Keratinocyte (primary cell): ENCODE data around the gene YWHAH. TPM values are rescaled to one million over a fixed set of nuclear protein-coding genes. Genes with fewer than 3 reads are reported as not detected.

Source experiments
- DNase-seq: peaks from one replicate; pipeline ENCODE4 v3.0.0-alpha.2; 2011; ENCODE audit warnings: low read depth, missing footprints, low spot score
- FAIRE-seq: peaks from 2 replicates; lab custom pipeline; 2011; peaks lifted over from hg19 to GRCh38; lab: Jason Lieb, UNC
- H2AFZ ChIP-seq: 2 replicates; pipeline ENCODE4 v1.6.0; 2012; ENCODE audit warnings: low read length, control low read depth, inconsistent platforms; ENCODE audit not compliant: control insufficient read depth
- H3K27ac ChIP-seq: 2 replicates; pipeline ENCODE4 v1.5.1; 2011; ENCODE audit warnings: low read length; ENCODE audit not compliant: control insufficient read depth, insufficient read depth
- H3K27me3 ChIP-seq: 3 replicates; pipeline ENCODE4 v1.6.0; 2011; ENCODE audit warnings: low read length; ENCODE audit not compliant: control insufficient read depth, insufficient read depth; ENCODE audit errors: extremely low read depth
- H3K36me3 ChIP-seq, 2 experiments: 2 replicates in 1 of 2; 3 replicates in 1 of 2; pipeline ENCODE4 v1.5.1; 2011; ENCODE audit warnings: low read length in 2 of 2, mild to moderate bottlenecking in 1 of 2; ENCODE audit not compliant: control insufficient read depth in 2 of 2, insufficient read depth in 2 of 2; ENCODE audit errors: extremely low read depth in 1 of 2
- H3K4me1 ChIP-seq: 3 replicates; pipeline ENCODE4 v1.5.1; 2011; ENCODE audit warnings: low read length; ENCODE audit not compliant: control insufficient read depth, insufficient read depth; ENCODE audit errors: extremely low read depth
- H3K4me2 ChIP-seq: 3 replicates; pipeline ENCODE4 v1.6.0; 2011; ENCODE audit warnings: low read depth, low read length; ENCODE audit not compliant: control insufficient read depth, insufficient read depth; ENCODE audit errors: extremely low read depth
- H3K4me3 ChIP-seq, 3 experiments: fragments of 200-600 bp in 1 of 3; sonication (generic) in 1 of 3; 2 replicates in 2 of 3; 3 replicates in 1 of 3; pipeline ENCODE4 v1.5.1; 2011 to 2016; ENCODE audit warnings: low read length in 3 of 3, mild to moderate bottlenecking in 3 of 3, control low read depth in 2 of 3, inconsistent platforms in 1 of 3, low read depth in 1 of 3, mixed read lengths in 1 of 3, mixed run types in 1 of 3, moderate library complexity in 1 of 3; ENCODE audit not compliant: control insufficient read depth in 2 of 3, insufficient read depth in 2 of 3; ENCODE audit errors: extremely low read depth in 1 of 3
- H3K79me2 ChIP-seq: 2 replicates; pipeline ENCODE4 v1.6.0; 2012; ENCODE audit warnings: low read length; ENCODE audit not compliant: control insufficient read depth, insufficient read depth
- H3K9ac ChIP-seq: 3 replicates; pipeline ENCODE4 v1.6.0; 2011; ENCODE audit warnings: low read length; ENCODE audit not compliant: control insufficient read depth, insufficient read depth; ENCODE audit errors: extremely low read depth
- H3K9me1 ChIP-seq: 3 replicates; pipeline ENCODE4 v1.6.0; 2011; ENCODE audit warnings: low read length; ENCODE audit not compliant: control insufficient read depth, insufficient read depth; ENCODE audit errors: extremely low read depth
- H3K9me3 ChIP-seq: 2 replicates; pipeline ENCODE4 v1.5.1; 2012; ENCODE audit warnings: low read depth, low read length; ENCODE audit not compliant: control insufficient read depth
- H4K20me1 ChIP-seq: 3 replicates; pipeline ENCODE4 v1.6.0; 2011; ENCODE audit warnings: low read length; ENCODE audit not compliant: control insufficient read depth, insufficient read depth; ENCODE audit errors: extremely low read depth
- EZH2 ChIP-seq: IDR thresholded peaks from one replicate; pipeline ENCODE4 v1.6.1; 2012; ENCODE audit warnings: inconsistent platforms, mild to moderate bottlenecking, low read length, moderate library complexity
- dilution Hi-C: fragments of 300-500 bp; cut with MboI; formaldehyde crosslinking; loops from one replicate; pipeline ENCODE4 v1.7.0; 2020; ENCODE audit warnings: low sequenced_read_pairs; ENCODE audit not compliant: extremely low pct_ligation_motif_present
- polyA plus RNA-seq, 5 experiments: library from polyadenylated mRNA; depleted of rRNA in 3 of 5; stranded (reverse) in 3 of 5; stranded (forward) in 1 of 5; unstranded in 1 of 5; fragments of >200 nt; gene quantifications; 1 replicate in 1 of 5; 2 replicates in 3 of 5; 3 replicates in 1 of 5; pipeline versions ENCODE4 v1.2.1 to v1.2.3, GENCODE V29; 2011 to 2012; ENCODE audit warnings: missing spikeins in 2 of 5, low read depth in 1 of 5, low replicate concordance in 1 of 5
- TF ChIP-seq, protein P1 (sequence below), 3 experiments: IDR thresholded peaks in 1 of 3; conservative IDR thresholded peaks in 1 of 3; optimal IDR thresholded peaks in 1 of 3; 2 replicates in 2 of 3; 3 replicates in 1 of 3; pipeline versions ENCODE3 to v1.5.1; 2011; ENCODE audit warnings: low read length in 3 of 3, mild to moderate bottlenecking in 3 of 3, moderate library complexity in 2 of 3, control low read depth in 1 of 3, inconsistent platforms in 1 of 3; ENCODE audit not compliant: insufficient read depth in 2 of 3; ENCODE audit errors: extremely low read depth in 1 of 3

Gene YWHAH
- polyA plus RNA-seq, 1 donor (not counting 4 experiments of a cell fraction or from before 2014, with no cell fraction given) = 108 TPM

DNA sequence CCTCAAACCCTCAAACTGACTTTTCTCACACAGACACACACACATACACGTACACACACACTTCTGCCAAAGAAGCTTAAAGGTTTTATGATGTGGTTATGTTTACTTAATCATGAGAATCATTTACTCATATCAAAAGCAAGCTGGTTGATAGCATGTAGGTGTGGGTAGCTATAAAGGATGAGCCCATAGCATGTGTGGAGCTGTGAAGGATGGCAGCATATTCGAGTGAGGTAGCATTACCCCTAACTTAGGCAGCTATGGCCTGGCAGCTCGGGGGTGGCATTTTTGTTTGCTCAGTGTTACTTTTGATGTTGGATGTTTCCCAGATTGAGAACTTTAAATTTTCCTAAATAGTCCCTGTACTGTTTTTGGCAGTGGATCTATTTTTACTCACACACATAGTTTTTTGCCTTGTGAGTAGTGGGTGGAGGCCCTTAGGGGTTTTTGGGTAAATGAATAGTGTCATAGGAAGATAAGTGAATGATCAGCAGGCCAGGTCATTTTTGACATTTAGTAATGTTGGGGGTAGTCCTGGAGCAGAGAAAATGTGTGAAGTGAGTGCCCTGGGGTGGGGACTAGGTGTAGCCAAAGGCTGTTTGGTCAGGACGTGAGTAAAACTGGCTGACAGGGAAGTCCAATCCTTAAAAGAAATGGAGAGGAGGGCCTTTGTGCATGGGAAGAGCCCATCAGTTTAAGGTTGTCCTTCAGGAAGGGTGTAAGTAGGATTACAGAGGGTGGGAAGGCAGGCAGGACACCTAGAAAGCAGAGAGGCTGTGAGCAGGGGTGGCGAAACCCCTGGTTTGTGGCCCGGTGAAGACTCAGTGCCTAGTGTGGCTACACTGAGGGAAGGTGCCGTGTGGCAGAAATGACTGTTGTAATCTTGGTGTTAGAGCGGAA lies 7.1 kb downstream of the YWHAH start:
- H3K27ac ChIP-seq = peak overlapping the region; percentile 56
- peaks cover 30% of the 10 kb centered on the region for H4K20me1 ChIP-seq
- peak overlapping the region; percentile 4 for H3K4me2 ChIP-seq
- no peak overlapping the region for H3K4me3 ChIP-seq
- FAIRE-seq (no peak), DNase-seq (no peak)
- peaks cover 47% of the 10 kb centered on the region for H3K4me1 ChIP-seq
- H3K79me2 ChIP-seq = peaks cover 95% of the 10 kb centered on the region
- no peaks in the 10 kb centered on the region for H3K27me3 ChIP-seq
- peak overlapping the region; percentile 34 for H3K9ac ChIP-seq
- peaks cover 22 to 44% of the 10 kb centered on the region in 2 experiments for H3K36me3 ChIP-seq
- H3K9me1 ChIP-seq = peaks cover 2% of the 10 kb centered on the region
- TF ChIP-seq, protein P1, sequence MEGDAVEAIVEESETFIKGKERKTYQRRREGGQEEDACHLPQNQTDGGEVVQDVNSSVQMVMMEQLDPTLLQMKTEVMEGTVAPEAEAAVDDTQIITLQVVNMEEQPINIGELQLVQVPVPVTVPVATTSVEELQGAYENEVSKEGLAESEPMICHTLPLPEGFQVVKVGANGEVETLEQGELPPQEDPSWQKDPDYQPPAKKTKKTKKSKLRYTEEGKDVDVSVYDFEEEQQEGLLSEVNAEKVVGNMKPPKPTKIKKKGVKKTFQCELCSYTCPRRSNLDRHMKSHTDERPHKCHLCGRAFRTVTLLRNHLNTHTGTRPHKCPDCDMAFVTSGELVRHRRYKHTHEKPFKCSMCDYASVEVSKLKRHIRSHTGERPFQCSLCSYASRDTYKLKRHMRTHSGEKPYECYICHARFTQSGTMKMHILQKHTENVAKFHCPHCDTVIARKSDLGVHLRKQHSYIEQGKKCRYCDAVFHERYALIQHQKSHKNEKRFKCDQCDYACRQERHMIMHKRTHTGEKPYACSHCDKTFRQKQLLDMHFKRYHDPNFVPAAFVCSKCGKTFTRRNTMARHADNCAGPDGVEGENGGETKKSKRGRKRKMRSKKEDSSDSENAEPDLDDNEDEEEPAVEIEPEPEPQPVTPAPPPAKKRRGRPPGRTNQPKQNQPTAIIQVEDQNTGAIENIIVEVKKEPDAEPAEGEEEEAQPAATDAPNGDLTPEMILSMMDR (optimal IDR thresholded peaks at IDR 0.05 in 1 of 3, IDR thresholded peaks at IDR 0.05 in 1 of 3, conservative IDR thresholded peaks at IDR 0.05 in 1 of 3; ENCODE audit: extremely low read depth in 1 of 3, insufficient read depth in 2 of 3, low read length in 3 of 3) = no peak
- TF ChIP-seq EZH2 = no peak
- dilution Hi-C loops = no loop called here
- no peaks in the 10 kb centered on the region for H3K9me3 ChIP-seq
- no peak overlapping the region for H2AFZ ChIP-seq

DNA sequence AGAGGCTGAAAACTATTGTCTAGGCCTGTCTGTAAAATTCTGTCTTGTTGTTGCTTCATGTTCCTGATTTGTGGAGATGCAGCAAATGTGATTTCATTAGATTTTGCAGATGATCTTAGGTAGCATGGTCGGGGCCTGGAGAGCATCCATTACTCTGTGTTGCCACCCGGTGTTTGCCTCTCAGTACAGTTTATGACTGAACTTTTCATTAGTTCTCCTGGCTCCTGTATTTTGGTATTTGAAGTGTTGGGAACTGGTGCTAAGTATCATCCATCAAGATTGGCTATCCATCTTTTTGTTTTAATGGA lies 7.7 kb downstream of the YWHAH start:
- Histone ChIP-seq H3K4me3 (no peak overlapping the region), H4K20me1 (peaks cover 32% of the 10 kb centered on the region), H3K9me1 (peaks cover 2% of the 10 kb centered on the region), H3K4me2 (peak overlapping the region; percentile 4), H3K4me1 (peaks cover 42% of the 10 kb centered on the region), H3K9ac (peak overlapping the region; percentile 34), H3K9me3 (no peaks in the 10 kb centered on the region), H3K79me2 (peaks cover 95% of the 10 kb centered on the region), H3K27ac (peak overlapping the region; percentile 56), H3K27me3 (no peaks in the 10 kb centered on the region), H2AFZ (no peak overlapping the region), H3K36me3 (peaks cover 28 to 48% of the 10 kb centered on the region in 2 experiments)
- dilution Hi-C loops = no loop called here
- TF ChIP-seq, protein P1 (optimal IDR thresholded peaks at IDR 0.05 in 1 of 3, IDR thresholded peaks at IDR 0.05 in 1 of 3, conservative IDR thresholded peaks at IDR 0.05 in 1 of 3; ENCODE audit: extremely low read depth in 1 of 3, insufficient read depth in 2 of 3, low read length in 3 of 3) = no peak
- TF ChIP-seq EZH2 = no peak
- no peak for FAIRE-seq
- no peak for DNase-seq
